Measurements from ENCODE around the gene LDLRAD3. TPM values are rescaled to one million over a fixed set of nuclear protein-coding genes. Genes with fewer than 3 reads are reported as not detected.

The LDLRAD3 gene
- total RNA-seq, 2 experiments from 2014 or later, result not detected

DNA sequence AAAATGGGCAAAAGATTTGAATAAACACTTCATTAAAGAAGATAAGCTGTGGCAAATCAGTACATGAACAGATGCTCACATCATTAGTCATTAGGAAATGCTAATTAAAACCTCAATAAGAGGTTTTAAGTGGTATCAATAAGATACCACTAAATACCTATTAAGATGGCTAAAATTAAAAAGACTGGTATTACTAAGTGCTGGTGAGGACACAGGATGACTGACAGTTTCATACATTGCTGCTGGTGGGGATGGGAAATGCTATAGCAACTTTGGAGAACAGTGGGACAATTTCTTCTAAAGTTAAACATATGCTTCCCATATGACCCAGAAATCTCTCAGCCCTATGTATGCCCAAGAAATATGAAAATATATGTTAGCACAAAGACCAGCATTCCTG lies 276.1 kb downstream of the LDLRAD3 start:
- H3K9me2 ChIP-seq (ENCODE audit: insufficient read depth, low read length), result no peaks in the 10 kb centered on the region
- peaks cover 10% of the 10 kb centered on the region; the same call in 1 of the 2 replicates for H3K9me3 ChIP-seq (ENCODE audit: low read length)
- H3K4me3 ChIP-seq (ENCODE audit: low read depth, low read length, poor library complexity, severe bottlenecking), result no peak overlapping the region
- H2AFZ ChIP-seq (ENCODE audit: low read length), result no peak overlapping the region
- ChIA-PET POLR2A (interaction anchor here (0.8 kb wide), 1 partner anchor 44 kb away, joined by 3 read pairs; no protein-coding TSS in a partner anchor), CTCF (ENCODE audit: unreplicated experiment) (no interaction called here)
- H3K4me2 ChIP-seq (ENCODE audit: low read length), result no peak overlapping the region
- BruUV-seq (replicated peaks), result no TSS peak
- no peaks in the 10 kb centered on the region for H3K4me1 ChIP-seq (ENCODE audit: insufficient read depth, low read length, poor library complexity, severe bottlenecking)
- no peaks in the 10 kb centered on the region for H3K79me2 ChIP-seq (ENCODE audit: insufficient read depth, low read depth, low read length)
- no peak for DNase-seq (ENCODE audit: low spot score)
- intact Hi-C loops (cut with micrococcal nuclease; ENCODE audit: unreplicated experiment), result loop anchor here (5.0 kb wide), 1 partner anchor 53 kb away; no protein-coding TSS in a partner anchor
- no peak overlapping the region for H3K27ac ChIP-seq (ENCODE audit: low read depth, low read length, poor library complexity, severe bottlenecking)
- no peaks in the 10 kb centered on the region for H4K20me1 ChIP-seq (ENCODE audit: insufficient read depth, low read length)
- TF ChIP-seq, protein P1, sequence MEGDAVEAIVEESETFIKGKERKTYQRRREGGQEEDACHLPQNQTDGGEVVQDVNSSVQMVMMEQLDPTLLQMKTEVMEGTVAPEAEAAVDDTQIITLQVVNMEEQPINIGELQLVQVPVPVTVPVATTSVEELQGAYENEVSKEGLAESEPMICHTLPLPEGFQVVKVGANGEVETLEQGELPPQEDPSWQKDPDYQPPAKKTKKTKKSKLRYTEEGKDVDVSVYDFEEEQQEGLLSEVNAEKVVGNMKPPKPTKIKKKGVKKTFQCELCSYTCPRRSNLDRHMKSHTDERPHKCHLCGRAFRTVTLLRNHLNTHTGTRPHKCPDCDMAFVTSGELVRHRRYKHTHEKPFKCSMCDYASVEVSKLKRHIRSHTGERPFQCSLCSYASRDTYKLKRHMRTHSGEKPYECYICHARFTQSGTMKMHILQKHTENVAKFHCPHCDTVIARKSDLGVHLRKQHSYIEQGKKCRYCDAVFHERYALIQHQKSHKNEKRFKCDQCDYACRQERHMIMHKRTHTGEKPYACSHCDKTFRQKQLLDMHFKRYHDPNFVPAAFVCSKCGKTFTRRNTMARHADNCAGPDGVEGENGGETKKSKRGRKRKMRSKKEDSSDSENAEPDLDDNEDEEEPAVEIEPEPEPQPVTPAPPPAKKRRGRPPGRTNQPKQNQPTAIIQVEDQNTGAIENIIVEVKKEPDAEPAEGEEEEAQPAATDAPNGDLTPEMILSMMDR (conservative IDR thresholded peaks at IDR 0.05; ENCODE audit: low read length), result no peak
- TF ChIP-seq EZH2phosphoT487 (IDR thresholded peaks at IDR 0.05; ENCODE audit: borderline replicate concordance, low read depth, low read length), result no peak
- H3K36me3 ChIP-seq (ENCODE audit: insufficient read depth, low read length), result no peaks in the 10 kb centered on the region

DNA sequence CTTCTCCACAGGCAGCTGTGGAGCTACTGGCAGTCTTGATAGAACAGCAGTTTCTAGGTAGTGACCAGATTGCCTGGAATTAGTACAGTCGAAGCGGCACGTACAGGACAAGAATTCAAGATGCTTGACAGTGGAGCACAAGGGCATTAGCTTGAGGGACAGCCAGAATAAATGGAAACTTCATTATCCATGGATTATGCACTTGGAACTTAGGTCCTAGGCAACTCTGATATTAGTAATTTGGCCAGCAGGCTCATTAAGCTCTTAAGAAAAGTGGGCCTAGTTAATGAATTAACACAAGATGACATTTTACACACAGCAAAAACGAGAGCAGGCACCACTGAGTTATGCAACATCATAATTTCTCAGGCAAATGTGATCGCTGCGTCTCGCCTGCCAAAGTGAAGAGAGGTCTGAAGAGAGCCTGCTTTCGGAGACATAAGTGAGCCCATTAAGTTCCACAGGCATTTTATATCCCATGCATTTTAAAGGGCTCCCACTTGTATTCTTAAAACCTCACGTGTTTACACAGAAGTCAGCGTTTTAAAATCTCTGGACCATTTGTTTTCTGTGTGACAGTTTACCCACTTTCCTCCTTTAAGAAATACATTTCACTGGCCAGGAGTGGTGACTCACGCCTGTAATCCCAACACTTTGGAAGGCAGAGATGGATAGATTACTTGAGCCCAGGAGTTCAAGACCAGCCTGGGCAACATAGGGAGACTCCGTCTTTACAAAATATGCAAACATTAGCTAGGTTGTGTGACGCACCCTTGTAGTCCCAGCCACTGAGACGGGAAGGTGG lies 279.2 kb downstream of the LDLRAD3 start:
- Histone ChIP-seq H3K27ac (ENCODE audit: low read depth, low read length, poor library complexity, severe bottlenecking) (no peak overlapping the region), H3K4me1 (ENCODE audit: insufficient read depth, low read length, poor library complexity, severe bottlenecking) (no peaks in the 10 kb centered on the region), H3K9me3 (ENCODE audit: low read length) (peaks cover 10% of the 10 kb centered on the region; the same call in 1 of the 2 replicates), H3K4me3 (ENCODE audit: low read depth, low read length, poor library complexity, severe bottlenecking) (no peak overlapping the region), H4K20me1 (ENCODE audit: insufficient read depth, low read length) (no peaks in the 10 kb centered on the region), H2AFZ (ENCODE audit: low read length) (no peak overlapping the region), H3K79me2 (ENCODE audit: insufficient read depth, low read depth, low read length) (no peaks in the 10 kb centered on the region), H3K9me2 (ENCODE audit: insufficient read depth, low read length) (no peaks in the 10 kb centered on the region), H3K36me3 (ENCODE audit: insufficient read depth, low read length) (no peaks in the 10 kb centered on the region), H3K4me2 (ENCODE audit: low read length) (no peak overlapping the region)
- DNase-seq (ENCODE audit: low spot score), result no peak
- ChIA-PET POLR2A (no interaction called here), CTCF (ENCODE audit: unreplicated experiment) (no interaction called here)
- BruUV-seq (replicated peaks), result no TSS peak
- TF ChIP-seq EZH2phosphoT487 (IDR thresholded peaks at IDR 0.05; ENCODE audit: borderline replicate concordance, low read depth, low read length), result no peak
- TF ChIP-seq, protein P1 (conservative IDR thresholded peaks at IDR 0.05; ENCODE audit: low read length), result no peak
- intact Hi-C loops (cut with micrococcal nuclease; ENCODE audit: unreplicated experiment), result no loop called here
